Vagina (tissue), 2 donors: Measurements from ENCODE around the gene TTC32.

ENCODE experiments used
- POLR2A ChIP-seq, 2 donors: fragments of 450-650 bp; IDR thresholded peaks; one replicate each; pipeline ENCODE4 v1.6.1; 2017; ENCODE audit warnings: antibody characterized with exemption in 2 of 2, mild to moderate bottlenecking in 2 of 2, moderate library complexity in 2 of 2
- POLR2AphosphoS5 ChIP-seq, 2 donors: sonication (generic); formaldehyde crosslinking; IDR thresholded peaks; one replicate each; pipeline ENCODE4 v1.9.0; 2017; ENCODE audit warnings: antibody characterized with exemption in 2 of 2, mild to moderate bottlenecking in 2 of 2, low read depth in 1 of 2; ENCODE audit not compliant: insufficient read depth in 1 of 2

- TF ChIP-seq POLR2A (IDR thresholded peaks at IDR 0.05) (no peak), POLR2AphosphoS5 (IDR thresholded peaks at IDR 0.05; ENCODE audit: insufficient read depth in 1 of 2, low read depth in 1 of 2) (no peak)
Observed at GRCh38 chr2:19854596-19855541, 46.9 kb downstream of the TTC32 start.
